ENCODE data around the gene MMS22L. TPM values are rescaled to one million over a fixed set of nuclear protein-coding genes. Genes with fewer than 3 reads are reported as not detected.

The MMS22L gene
- total and polyA plus RNA-seq, 10 of the 15 experiments (the other 5 are each of a cell fraction or from before 2014, with no cell fraction given): 5.0 to 33.9 (median 18.7) TPM

- FAIRE-seq: no peak
- Histone ChIP-seq H3K4me3 (no peak overlapping the region), H3K79me2 (ENCODE audit: control insufficient read depth, insufficient read depth, low read length) (no peaks in the 10 kb centered on the region), H3K36me3 (ENCODE audit: control insufficient read depth in 2 of 2, insufficient read depth in 2 of 2, low read length in 1 of 2) (no peaks in the 10 kb centered on the region), H3K4me2 (ENCODE audit: control insufficient read depth, insufficient read depth) (no peak overlapping the region), H3K9me3 (replicated peaks; ENCODE audit: control insufficient read depth, insufficient read depth, low read length) (no peaks in the 10 kb centered on the region), H3K27ac (ENCODE audit: control insufficient read depth, insufficient read depth) (no peak overlapping the region), H4K20me1 (ENCODE audit: control insufficient read depth, insufficient read depth) (no peaks in the 10 kb centered on the region), H3K9ac (ENCODE audit: control insufficient read depth, insufficient read depth, low read length) (no peak overlapping the region), H3K27me3 (replicated peaks in 1 of 2; ENCODE audit: control insufficient read depth in 2 of 2, insufficient read depth in 2 of 2, low read length in 1 of 2) (no peaks in the 10 kb centered on the region; a peak in 1 of 4 replicates), H2AFZ (ENCODE audit: control insufficient read depth, low read depth, low read length) (no peak overlapping the region), H3K4me1 (ENCODE audit: control insufficient read depth, insufficient read depth, low read length) (no peaks in the 10 kb centered on the region)
- intact Hi-C loops (cut with micrococcal nuclease; ENCODE audit: unreplicated experiment) (no loop called here), in situ Hi-C loops (cut with MboI) (no loop called here)
- ATAC-seq: no peak
- WGBS (ENCODE audit: insufficient coverage, insufficient replicate concordance, low lambda C conversion rate, missing lambda C conversion rate): 6% methylated on average over 2 of the region's 3 CpGs
- BruUV-seq (replicated peaks): no TSS peak
- no peak for DNase-seq (ENCODE audit: low read depth, low spot score)
- SMC1A ChIA-PET (ENCODE audit: uncharacterized antibody, unreplicated experiment): no interaction called here
- CTCF ChIA-PET: interaction anchor here (0.7 kb wide), 1 partner anchor 13 kb away, joined by 5 read pairs; no protein-coding TSS in a partner anchor
- POLR2A ChIA-PET: interaction anchor here (0.6 to 0.7 kb wide), 3 partner anchors 443 to 1800 kb away, joined by 3 to 5 read pairs (median 4); no protein-coding TSS in a partner anchor
- RAD21 ChIA-PET (ENCODE audit: unreplicated experiment): interaction anchor here (0.7 kb wide), 1 partner anchor 303 kb away, joined by 3 read pairs; no protein-coding TSS in a partner anchor
- no peak for TF ChIP-seq STAT3 (IDR thresholded peaks at IDR 0.05; ENCODE audit: low read depth, low read length)
- TF ChIP-seq RAD21 (IDR thresholded peaks at IDR 0.05; ENCODE audit: insufficient read depth, low read depth, low read length): no peak
- TF ChIP-seq ZNF592 (IDR thresholded peaks at IDR 0.05): no peak
- TF ChIP-seq NFYB (IDR thresholded peaks at IDR 0.05; ENCODE audit: insufficient read depth, low read depth, low read length): no peak
- TF ChIP-seq PML (IDR thresholded peaks at IDR 0.05; ENCODE audit: low read length): no peak
- no peak for TF ChIP-seq IRF4 (IDR thresholded peaks at IDR 0.05; ENCODE audit: low read depth, low read length)
- no peak for TF ChIP-seq DPF2 (IDR thresholded peaks at IDR 0.05)
- no peak for TF ChIP-seq PAX8 (IDR thresholded peaks at IDR 0.05)
- no peak for TF ChIP-seq E4F1 (IDR thresholded peaks at IDR 0.05; ENCODE audit: borderline replicate concordance, partially characterized antibody)
- TF ChIP-seq SREBF2 (IDR thresholded peaks at IDR 0.05; ENCODE audit: low read length): no peak
- no peak for TF ChIP-seq USF2 (IDR thresholded peaks at IDR 0.05; ENCODE audit: borderline replicate concordance, low read depth, low read length)
- no peak for TF ChIP-seq TCF12 (IDR thresholded peaks at IDR 0.05; ENCODE audit: low read depth, low read length)
- TF ChIP-seq RCOR1 (conservative IDR thresholded peaks at IDR 0.05; ENCODE audit: low read depth, low read length): no peak
- TF ChIP-seq GABPA (IDR thresholded peaks at IDR 0.05; ENCODE audit: low read depth): no peak
- TF ChIP-seq SIX5 (IDR thresholded peaks at IDR 0.05; ENCODE audit: low read depth, low read length, severe bottlenecking): no peak
- no peak for TF ChIP-seq EED (IDR thresholded peaks at IDR 0.05; ENCODE audit: low read depth)
- TF ChIP-seq ATF2 (IDR thresholded peaks at IDR 0.05; ENCODE audit: low read length): no peak
- TF ChIP-seq POLR2AphosphoS2 (IDR thresholded peaks at IDR 0.05; ENCODE audit: low read depth, low read length): no peak
Observed at GRCh38 chr6:97100696-97101095, 182.3 kb downstream of the MMS22L start.
